PC-9 (cell line): ENCODE data around the gene DNAJC3. TPM values are rescaled to one million over a fixed set of nuclear protein-coding genes. Genes with fewer than 3 reads are reported as not detected.

Experiments used
- BruUV-seq: library from RNA; stranded (reverse); fragments of 400-500 nt; replicated peaks from 2 replicates; lab custom pipeline; 2021; lab: Mats Ljungman, UMichigan
- CTCF ChIA-PET: fragments of 300-600 bp; sonication (Branson Sonifier 250); formaldehyde crosslinking; loops from one replicate; lab custom pipeline; 2022; ENCODE audit warnings: antibody characterized with exemption; lab: Charles Lee
- POLR2A ChIA-PET: fragments of 300-600 bp; sonication (Branson Sonifier 250); formaldehyde crosslinking; loops from one replicate; lab custom pipeline; 2022; ENCODE audit warnings: antibody characterized with exemption; ENCODE audit not compliant: unreplicated experiment; lab: Charles Lee
- DNase-seq, 2 experiments: peaks; one replicate each; pipeline versions ENCODE4 v3.0.0 to v3.0.0-alpha.2; 2015 to 2022; ENCODE audit warnings: mixed read lengths in 1 of 2
- H2AFZ ChIP-seq: fragments of 200-600 bp; sonication (generic); 2 replicates; pipeline ENCODE4 v1.8.1; 2017; ENCODE audit warnings: antibody characterized with exemption
- H3F3A ChIP-seq: fragments of 200-600 bp; sonication (generic); 2 replicates; pipeline ENCODE4 v1.8.1; 2017; ENCODE audit warnings: antibody characterized with exemption, mild to moderate bottlenecking, low read depth; ENCODE audit not compliant: insufficient read depth
- H3K27ac ChIP-seq: fragments of 200-600 bp; sonication (generic); 2 replicates; pipeline ENCODE4 v1.6.1; 2016; ENCODE audit warnings: mixed run types
- H3K27me3 ChIP-seq: fragments of 200-600 bp; sonication (generic); 2 replicates; pipeline ENCODE4 v1.6.1; 2016; ENCODE audit warnings: low read depth, mixed run types; ENCODE audit not compliant: insufficient read depth
- H3K36me3 ChIP-seq: fragments of 200-600 bp; sonication (generic); 2 replicates; pipeline ENCODE4 v1.6.1; 2016; ENCODE audit warnings: low read depth, mixed run types
- H3K4me1 ChIP-seq: fragments of 200-600 bp; sonication (generic); replicated peaks from 2 replicates; pipeline ENCODE4 v1.6.1; 2016; ENCODE audit warnings: mixed run types; ENCODE audit not compliant: insufficient read depth
- H3K4me2 ChIP-seq: fragments of 200-600 bp; sonication (generic); 2 replicates; pipeline ENCODE4 v1.6.1; 2017; ENCODE audit warnings: mixed run types
- H3K4me3 ChIP-seq: fragments of 200-600 bp; sonication (generic); 2 replicates; pipeline ENCODE4 v1.6.1; 2016; ENCODE audit warnings: mixed run types
- H3K79me2 ChIP-seq: fragments of 200-600 bp; sonication (generic); 2 replicates; pipeline ENCODE4 v1.6.1; 2017; ENCODE audit warnings: low read depth, mixed run types
- H3K9me2 ChIP-seq: fragments of 200-600 bp; sonication (generic); 2 replicates; pipeline ENCODE4 v1.8.1; 2017; ENCODE audit warnings: mild to moderate bottlenecking; ENCODE audit not compliant: insufficient read depth
- H3K9me3 ChIP-seq: fragments of 200-600 bp; sonication (generic); 2 replicates; pipeline ENCODE4 v1.8.1; 2016; ENCODE audit warnings: low read depth; ENCODE audit not compliant: insufficient read depth
- H4K20me1 ChIP-seq: fragments of 200-600 bp; sonication (generic); 2 replicates; pipeline ENCODE4 v1.8.1; 2017; ENCODE audit not compliant: insufficient read depth
- CTCF ChIP-seq: fragments of 200-600 bp; sonication (generic); conservative IDR thresholded peaks from 2 replicates; pipeline ENCODE4 v1.6.1; 2017; ENCODE audit warnings: mixed run types, antibody characterized with exemption, mild to moderate bottlenecking, moderate library complexity
- EZH2 ChIP-seq: fragments of 200-600 bp; sonication (generic); IDR thresholded peaks from 2 replicates; pipeline ENCODE4 v1.8.0; 2017; ENCODE audit warnings: antibody characterized with exemption, low read depth
- intact Hi-C: fragments of 100-400 bp; cut with micrococcal nuclease; formaldehyde crosslinking; loops from one replicate; pipeline ENCODE4 v1.10.0; 2022; ENCODE audit not compliant: unreplicated experiment
- total RNA-seq: library from RNA; stranded (reverse); gene quantifications from 2 replicates; pipeline ENCODE4 v1.2.3, GENCODE V29; 2021

DNAJC3 gene
- total RNA-seq, 1 experiment from 2014 or later: 10.5 TPM

GRCh38 chr13:95723438-95723837, 46.5 kb downstream of the DNAJC3 start:
- POLR2A ChIA-PET: no interaction called here
- DNase-seq: no peak
- H3K4me2 ChIP-seq: no peak overlapping the region
- no peaks in the 10 kb centered on the region; the same call in 1 of the 2 replicates for H4K20me1 ChIP-seq
- H3K4me3 ChIP-seq: no peak overlapping the region
- no peaks in the 10 kb centered on the region for H3K27me3 ChIP-seq
- TF ChIP-seq EZH2 (no peak), CTCF (no peak)
- no peaks in the 10 kb centered on the region; the same call in 1 of the 2 replicates for H3K9me3 ChIP-seq
- H3K9me2 ChIP-seq: no peaks in the 10 kb centered on the region
- H3K4me1 ChIP-seq: no peaks in the 10 kb centered on the region
- peaks cover 11% of the 10 kb centered on the region; the same call in 1 of the 2 replicates for H3K36me3 ChIP-seq
- intact Hi-C loops: no loop called here
- 0 out of 2 replicates have a peak, but pooled peaks cover 16% of the 10 kb centered on the region for H3K79me2 ChIP-seq
- no peak overlapping the region for H2AFZ ChIP-seq
- no TSS peak for BruUV-seq
- no peaks in the 10 kb centered on the region for H3F3A ChIP-seq
- CTCF ChIA-PET: no interaction called here
- no peak overlapping the region for H3K27ac ChIP-seq

- Histone ChIP-seq H2AFZ (no peak overlapping the region), H3K9me2 (no peaks in the 10 kb centered on the region), H3K4me3 (no peak overlapping the region), H3K27me3 (no peaks in the 10 kb centered on the region), H3K79me2 (0 out of 2 replicates have a peak, but pooled peaks cover 12% of the 10 kb centered on the region), H3K4me2 (no peak overlapping the region), H4K20me1 (no peaks in the 10 kb centered on the region; the same call in 1 of the 2 replicates), H3F3A (no peaks in the 10 kb centered on the region), H3K36me3 (peaks cover 11% of the 10 kb centered on the region; the same call in 1 of the 2 replicates), H3K9me3 (no peaks in the 10 kb centered on the region; the same call in 1 of the 2 replicates), H3K27ac (no peak overlapping the region), H3K4me1 (no peaks in the 10 kb centered on the region)
- DNase-seq: no peak
- intact Hi-C loops: no loop called here
- ChIA-PET POLR2A (no interaction called here), CTCF (interaction anchor here (0.6 kb wide), 1 partner anchor 49 kb away, joined by 6 read pairs; no protein-coding TSS in a partner anchor)
- BruUV-seq: no TSS peak
- TF ChIP-seq EZH2: no peak
- TF ChIP-seq CTCF: no peak
Observed at GRCh38 chr13:95724252-95724651, 47.3 kb downstream of the DNAJC3 start.

DNA sequence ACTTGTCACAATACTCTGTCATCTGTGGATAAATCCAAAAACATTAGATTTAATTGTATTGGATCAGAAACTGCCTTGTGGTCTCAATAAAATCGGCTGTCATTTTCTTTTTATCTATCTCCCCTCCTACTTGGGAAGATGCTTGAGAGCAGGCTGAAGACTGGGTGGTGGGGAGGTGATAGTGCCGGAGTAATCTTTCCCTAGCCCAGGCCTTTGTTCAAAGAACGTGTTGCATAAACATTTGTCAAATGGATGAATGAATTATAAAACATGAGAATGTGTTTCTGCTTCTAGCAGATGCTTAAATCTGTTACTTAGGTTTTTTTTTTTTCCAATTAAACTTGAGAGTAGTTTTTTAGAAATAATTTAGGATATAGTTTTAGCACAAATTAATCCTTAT, 49.9 kb downstream of the DNAJC3 start:
- Histone ChIP-seq H3K4me1 (no peaks in the 10 kb centered on the region), H3F3A (no peaks in the 10 kb centered on the region), H3K9me3 (no peaks in the 10 kb centered on the region; the same call in 1 of the 2 replicates), H3K36me3 (peaks cover 11% of the 10 kb centered on the region; the same call in 1 of the 2 replicates), H3K4me2 (no peak overlapping the region), H3K4me3 (no peak overlapping the region), H3K27ac (no peak overlapping the region), H2AFZ (no peak overlapping the region), H3K79me2 (peaks cover 29% of the 10 kb centered on the region; the same call in 1 of the 2 replicates), H3K9me2 (no peaks in the 10 kb centered on the region), H3K27me3 (no peaks in the 10 kb centered on the region), H4K20me1 (peaks cover 11% of the 10 kb centered on the region; the same call in 1 of the 2 replicates)
- ChIA-PET POLR2A (no interaction called here), CTCF (no interaction called here)
- TF ChIP-seq CTCF: no peak
- no peak for TF ChIP-seq EZH2
- no peak for DNase-seq
- BruUV-seq: no TSS peak
- intact Hi-C loops: no loop called here
